Measurements from ENCODE around the gene PAK6.

The PAK6 gene

DNA sequence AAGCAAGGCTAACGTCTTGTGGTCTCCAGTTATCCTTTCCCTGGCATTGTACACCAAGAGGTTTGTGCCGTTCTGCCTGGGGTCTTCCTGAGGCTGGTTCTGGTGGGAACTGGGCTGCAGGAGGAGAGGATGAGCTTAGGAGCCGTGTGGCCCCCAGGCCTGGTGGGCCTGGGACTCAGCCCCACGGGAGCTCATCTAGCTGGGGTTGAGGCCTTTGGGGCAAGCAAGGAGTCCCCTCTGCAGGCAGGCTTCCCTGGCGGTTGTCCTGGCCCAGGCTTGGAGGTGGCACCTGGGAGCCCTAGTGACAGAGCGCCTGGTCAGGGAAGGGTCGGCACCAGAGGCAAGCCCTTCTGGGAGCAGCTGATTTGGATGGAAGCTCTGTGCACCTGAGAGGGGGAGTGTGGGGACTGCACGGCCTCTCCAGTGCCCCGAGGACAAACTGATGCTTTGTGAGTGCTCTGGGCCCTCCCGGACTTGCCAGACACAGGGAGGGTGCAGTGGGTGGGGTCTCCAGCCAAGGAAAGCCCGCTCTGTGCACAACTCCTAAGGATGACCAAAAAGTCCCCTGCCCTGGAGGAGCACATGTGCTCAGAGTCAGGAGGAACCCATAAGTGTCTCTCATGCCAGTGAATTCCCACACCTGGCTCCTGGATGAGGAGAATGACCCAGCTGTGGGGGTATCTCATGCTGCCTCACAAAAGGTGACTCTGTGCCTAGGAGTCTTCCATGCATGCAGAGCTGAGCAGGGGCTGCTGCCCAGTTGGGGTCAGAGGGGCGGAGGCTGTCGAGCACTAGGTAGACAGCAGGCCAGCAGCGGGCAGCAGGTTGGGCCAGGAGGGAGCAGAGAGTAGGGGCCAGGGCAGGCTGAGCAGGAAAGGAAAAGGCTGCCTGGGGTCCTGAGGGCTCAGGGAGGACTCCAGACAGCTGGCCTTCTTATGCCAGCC is 2.7 kb downstream of the PAK6 start:
- TF ChIP-seq, protein P1, sequence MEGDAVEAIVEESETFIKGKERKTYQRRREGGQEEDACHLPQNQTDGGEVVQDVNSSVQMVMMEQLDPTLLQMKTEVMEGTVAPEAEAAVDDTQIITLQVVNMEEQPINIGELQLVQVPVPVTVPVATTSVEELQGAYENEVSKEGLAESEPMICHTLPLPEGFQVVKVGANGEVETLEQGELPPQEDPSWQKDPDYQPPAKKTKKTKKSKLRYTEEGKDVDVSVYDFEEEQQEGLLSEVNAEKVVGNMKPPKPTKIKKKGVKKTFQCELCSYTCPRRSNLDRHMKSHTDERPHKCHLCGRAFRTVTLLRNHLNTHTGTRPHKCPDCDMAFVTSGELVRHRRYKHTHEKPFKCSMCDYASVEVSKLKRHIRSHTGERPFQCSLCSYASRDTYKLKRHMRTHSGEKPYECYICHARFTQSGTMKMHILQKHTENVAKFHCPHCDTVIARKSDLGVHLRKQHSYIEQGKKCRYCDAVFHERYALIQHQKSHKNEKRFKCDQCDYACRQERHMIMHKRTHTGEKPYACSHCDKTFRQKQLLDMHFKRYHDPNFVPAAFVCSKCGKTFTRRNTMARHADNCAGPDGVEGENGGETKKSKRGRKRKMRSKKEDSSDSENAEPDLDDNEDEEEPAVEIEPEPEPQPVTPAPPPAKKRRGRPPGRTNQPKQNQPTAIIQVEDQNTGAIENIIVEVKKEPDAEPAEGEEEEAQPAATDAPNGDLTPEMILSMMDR (IDR thresholded peaks at IDR 0.05; ENCODE audit: insufficient read depth, low read depth, low read length, missing control alignments), result no peak
- H3K4me3 ChIP-seq (ENCODE audit: low read length), result peak overlapping the region; percentile 58
- DNase-seq (ENCODE audit: low read depth), result no peak

GRCh38 chr15:40242213-40242599 is 3.3 kb downstream of the PAK6 start:
- DNase-seq (ENCODE audit: low read depth), result no peak
- no peak overlapping the region for H3K4me3 ChIP-seq (ENCODE audit: low read length)
- TF ChIP-seq, protein P1 (IDR thresholded peaks at IDR 0.05; ENCODE audit: insufficient read depth, low read depth, low read length, missing control alignments), result no peak

DNA sequence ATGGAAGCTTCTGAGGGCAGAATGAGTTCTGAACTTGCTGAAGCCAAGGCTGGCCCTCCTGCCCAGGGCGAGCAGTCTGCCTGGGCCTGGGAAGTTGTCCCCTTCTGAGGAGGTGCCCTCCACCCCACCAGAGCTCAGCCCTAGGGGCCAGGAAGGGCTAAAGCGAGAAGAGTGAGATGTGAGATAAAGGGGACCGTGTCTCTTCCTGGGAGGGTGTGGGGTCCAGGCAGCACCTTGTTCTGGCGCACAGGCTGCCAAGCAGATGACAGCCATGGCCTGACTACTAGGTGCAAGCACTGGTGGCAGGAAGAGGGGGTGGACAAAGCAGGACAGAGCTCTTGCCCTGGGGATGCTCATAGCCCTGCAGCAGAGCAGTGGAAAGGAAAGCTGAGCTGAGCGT is 3.7 kb downstream of the PAK6 start:
- TF ChIP-seq, protein P1 (IDR thresholded peaks at IDR 0.05; ENCODE audit: insufficient read depth, low read depth, low read length, missing control alignments), result no peak
- no peak overlapping the region for H3K4me3 ChIP-seq (ENCODE audit: low read length)
- no peak for DNase-seq (ENCODE audit: low read depth)

DNA sequence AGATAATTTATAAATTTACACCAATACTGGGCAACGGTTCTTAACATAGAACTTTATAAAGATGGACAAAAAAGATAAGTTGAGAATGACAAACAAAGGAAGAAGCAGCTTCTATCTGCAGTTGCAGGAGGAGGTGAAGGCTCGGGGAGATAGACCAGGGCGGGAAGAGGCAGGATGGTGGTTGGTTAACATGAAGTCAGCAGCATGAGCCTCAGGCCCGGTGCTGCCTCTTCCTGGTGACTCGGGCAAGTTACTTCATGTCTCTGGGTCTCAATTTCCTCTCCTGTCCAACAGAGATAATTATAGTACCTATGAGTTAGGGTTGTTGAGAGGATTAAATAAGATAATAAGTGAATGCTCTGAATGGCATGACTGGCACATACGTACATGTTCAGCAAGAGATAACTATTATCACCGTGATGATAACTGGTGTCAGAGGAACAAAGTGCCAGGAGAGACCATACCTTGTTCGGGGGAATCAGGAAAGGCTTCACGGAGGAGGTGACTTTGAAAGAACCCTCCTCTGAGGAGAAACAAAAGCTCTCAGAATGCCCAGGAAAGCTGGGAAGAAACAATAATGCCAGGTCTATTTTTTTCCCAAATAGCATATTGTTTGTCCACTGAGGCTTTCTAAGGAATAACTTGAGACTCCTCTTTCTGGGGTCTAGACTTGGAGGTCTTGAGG is 4.4 kb downstream of the PAK6 start:
- TF ChIP-seq, protein P1 (IDR thresholded peaks at IDR 0.05; ENCODE audit: insufficient read depth, low read depth, low read length, missing control alignments), result no peak
- no peak overlapping the region for H3K4me3 ChIP-seq (ENCODE audit: low read length)
- DNase-seq (ENCODE audit: low read depth), result peak; percentile 89

DNA sequence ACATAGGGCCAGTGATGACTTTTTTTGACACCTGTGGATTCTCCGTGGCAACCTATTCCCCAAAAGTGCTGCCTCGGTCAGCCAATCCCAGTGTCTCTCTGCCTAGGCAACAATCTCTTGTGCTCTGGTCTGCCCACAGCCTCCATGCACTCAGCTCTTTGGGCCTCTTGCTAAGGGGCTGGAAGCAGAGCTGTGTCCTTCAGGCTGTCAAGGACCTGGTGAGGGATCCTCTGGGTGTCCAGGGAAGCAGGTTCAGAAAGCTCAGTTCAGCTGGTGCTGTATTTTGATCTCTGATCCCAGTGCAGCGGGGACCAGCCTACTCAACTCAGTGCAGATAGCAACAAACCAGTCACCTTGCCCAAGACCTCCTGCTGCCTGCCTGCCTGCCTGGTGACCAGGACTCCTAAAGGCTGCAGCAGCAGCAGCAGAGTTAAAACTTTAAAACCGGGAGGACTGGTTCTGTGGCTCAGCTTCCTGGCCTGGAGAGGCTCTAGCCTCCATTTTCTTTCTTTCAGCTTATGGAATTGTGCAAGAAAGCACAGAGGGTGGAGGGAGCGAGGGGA is 6.2 kb downstream of the PAK6 start:
- TF ChIP-seq, protein P1 (IDR thresholded peaks at IDR 0.05; ENCODE audit: insufficient read depth, low read depth, low read length, missing control alignments), result no peak
- peak; percentile 91 for DNase-seq (ENCODE audit: low read depth)
- H3K4me3 ChIP-seq (ENCODE audit: low read length), result no peak overlapping the region

GRCh38 chr15:40245666-40246450 is 7.0 kb downstream of the PAK6 start:
- H3K4me3 ChIP-seq (ENCODE audit: low read length), result no peak overlapping the region
- no peak for DNase-seq (ENCODE audit: low read depth)
- TF ChIP-seq, protein P1 (IDR thresholded peaks at IDR 0.05; ENCODE audit: insufficient read depth, low read depth, low read length, missing control alignments), result no peak

Measured in epithelial cell of esophagus (primary cell).